NOMO-1 treated with dmso at 0.1 percent for 144 hours (cell line): ENCODE measurements around the gene VGF.
A peak's percentile ranks its signal among the peaks of the same experiment; 100 is the strongest.
"Not testable (repeated sequence)": the region's sequence is repeated elsewhere in the genome, so short reads cannot be mapped to it uniquely, and the experiment has no call there.

Experiments used
- DNase-seq: peaks from one replicate; lab custom pipeline; 2025; ENCODE audit not compliant: unreplicated experiment; lab: John Stamatoyannopoulos, UW

The VGF gene

GRCh38 chr7:101140339-101140699 lies 25.1 kb downstream of the VGF start:
- no peak for DNase-seq

- peak; percentile 91 for DNase-seq
Measured at GRCh38 chr7:101138213-101138870, 27.0 kb downstream of the VGF start.

DNA sequence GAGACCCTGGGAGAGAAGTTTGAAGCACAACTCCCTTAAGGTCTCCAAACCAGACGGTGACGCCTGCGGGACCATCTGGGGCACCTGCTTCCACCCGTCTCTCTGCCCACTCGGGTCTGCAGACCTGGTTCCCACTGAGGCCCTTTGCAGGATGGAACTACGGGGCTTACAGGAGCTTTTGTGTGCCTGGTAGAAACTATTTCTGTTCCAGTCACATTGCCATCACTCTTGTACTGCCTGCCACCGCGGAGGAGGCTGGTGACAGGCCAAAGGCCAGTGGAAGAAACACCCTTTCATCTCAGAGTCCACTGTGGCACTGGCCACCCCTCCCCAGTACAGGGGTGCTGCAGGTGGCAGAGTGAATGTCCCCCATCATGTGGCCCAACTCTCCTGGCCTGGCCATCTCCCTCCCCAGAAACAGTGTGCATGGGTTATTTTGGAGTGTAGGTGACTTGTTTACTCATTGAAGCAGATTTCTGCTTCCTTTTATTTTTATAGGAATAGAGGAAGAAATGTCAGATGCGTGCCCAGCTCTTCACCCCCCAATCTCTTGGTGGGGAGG lies 27.6 kb downstream of the VGF start:
- no peak for DNase-seq

- peak; percentile 58 for DNase-seq
Measured at GRCh38 chr7:101134399-101134980, 30.9 kb downstream of the VGF start.

GRCh38 chr7:101133621-101134398 lies 31.6 kb downstream of the VGF start:
- DNase-seq: no peak

GRCh38 chr7:101132626-101133600 lies 32.5 kb downstream of the VGF start:
- not testable (repeated sequence) for DNase-seq

GRCh38 chr7:101129603-101130117 lies 35.7 kb downstream of the VGF start:
- DNase-seq: no peak

GRCh38 chr7:101128040-101128834 lies 37.1 kb downstream of the VGF start:
- no peak for DNase-seq

DNA sequence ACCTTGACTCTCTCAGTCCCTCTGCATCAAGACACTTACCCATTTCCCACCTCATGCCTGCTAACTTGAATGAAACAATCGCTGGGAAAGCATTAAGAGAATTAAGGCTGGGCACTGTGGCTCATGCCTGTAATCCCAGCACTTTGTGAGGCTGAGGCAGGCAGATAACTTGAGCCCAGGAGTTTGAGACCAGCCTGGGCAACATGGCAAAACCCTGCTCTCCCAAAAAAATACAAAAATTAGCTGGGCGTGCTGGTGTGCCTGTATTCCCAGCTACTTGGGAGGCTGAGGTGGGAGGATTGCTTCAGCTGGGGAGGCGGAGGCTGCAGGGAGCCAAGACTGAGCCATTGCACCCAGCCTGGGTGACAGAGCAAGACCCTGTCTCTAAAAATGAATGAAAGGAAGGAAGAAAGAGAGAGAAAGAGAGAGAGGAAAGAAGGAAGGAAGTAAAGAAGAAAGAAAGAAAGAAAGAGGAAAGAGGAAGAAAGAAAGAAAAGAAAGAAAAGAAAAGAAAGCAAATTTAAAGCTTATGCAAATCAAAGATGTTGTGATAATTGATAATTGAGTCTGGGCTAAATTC lies 37.8 kb downstream of the VGF start:
- no peak for DNase-seq

DNA sequence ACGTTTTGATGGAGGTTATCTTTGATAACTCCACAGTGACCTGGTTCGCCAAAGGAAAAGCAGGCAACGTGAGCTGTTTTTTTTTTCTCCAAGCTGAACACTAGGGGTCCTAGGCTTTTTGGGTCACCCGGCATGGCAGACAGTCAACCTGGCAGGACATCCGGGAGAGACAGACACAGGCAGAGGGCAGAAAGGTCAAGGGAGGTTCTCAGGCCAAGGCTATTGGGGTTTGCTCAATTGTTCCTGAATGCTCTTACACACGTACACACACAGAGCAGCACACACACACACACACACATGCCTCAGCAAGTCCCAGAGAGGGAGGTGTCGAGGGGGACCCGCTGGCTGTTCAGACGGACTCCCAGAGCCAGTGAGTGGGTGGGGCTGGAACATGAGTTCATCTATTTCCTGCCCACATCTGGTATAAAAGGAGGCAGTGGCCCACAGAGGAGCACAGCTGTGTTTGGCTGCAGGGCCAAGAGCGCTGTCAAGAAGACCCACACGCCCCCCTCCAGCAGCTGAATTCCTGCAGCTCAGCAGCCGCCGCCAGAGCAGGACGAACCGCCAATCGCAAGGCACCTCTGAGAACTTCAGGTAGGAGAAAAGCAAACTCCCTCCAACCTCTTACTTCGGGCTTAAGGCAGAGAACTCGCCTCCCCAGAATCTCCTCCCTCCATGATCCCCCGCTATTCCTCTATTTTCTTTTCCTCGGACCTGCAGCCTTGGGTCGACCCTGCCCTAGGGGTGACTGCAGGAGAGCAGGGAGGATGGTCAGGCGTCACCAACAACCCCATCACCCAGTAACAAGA lies 38.5 kb downstream of the VGF start, which contains the start of gene SERPINE1:
Gene SERPINE1 (plus strand): TSS at position 454 of the 809 bp plus-strand sequence. CDS start 1,290 bp downstream, outside the sequence.
- DNase-seq: no peak

DNA sequence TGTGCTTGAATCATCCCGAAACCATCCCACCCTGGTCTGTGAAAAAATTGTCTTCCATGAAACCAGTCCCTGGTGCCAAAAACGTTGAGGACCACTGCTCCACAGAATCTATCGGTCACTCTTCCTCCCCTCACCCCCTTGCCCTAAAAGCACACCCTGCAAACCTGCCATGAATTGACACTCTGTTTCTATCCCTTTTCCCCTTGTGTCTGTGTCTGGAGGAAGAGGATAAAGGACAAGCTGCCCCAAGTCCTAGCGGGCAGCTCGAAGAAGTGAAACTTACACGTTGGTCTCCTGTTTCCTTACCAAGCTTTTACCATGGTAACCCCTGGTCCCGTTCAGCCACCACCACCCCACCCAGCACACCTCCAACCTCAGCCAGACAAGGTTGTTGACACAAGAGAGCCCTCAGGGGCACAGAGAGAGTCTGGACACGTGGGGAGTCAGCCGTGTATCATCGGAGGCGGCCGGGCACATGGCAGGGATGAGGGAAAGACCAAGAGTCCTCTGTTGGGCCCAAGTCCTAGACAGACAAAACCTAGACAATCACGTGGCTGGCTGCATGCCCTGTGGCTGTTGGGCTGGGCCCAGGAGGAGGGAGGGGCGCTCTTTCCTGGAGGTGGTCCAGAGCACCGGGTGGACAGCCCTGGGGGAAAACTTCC lies 39.2 kb downstream of the VGF start:
- no peak for DNase-seq

DNA sequence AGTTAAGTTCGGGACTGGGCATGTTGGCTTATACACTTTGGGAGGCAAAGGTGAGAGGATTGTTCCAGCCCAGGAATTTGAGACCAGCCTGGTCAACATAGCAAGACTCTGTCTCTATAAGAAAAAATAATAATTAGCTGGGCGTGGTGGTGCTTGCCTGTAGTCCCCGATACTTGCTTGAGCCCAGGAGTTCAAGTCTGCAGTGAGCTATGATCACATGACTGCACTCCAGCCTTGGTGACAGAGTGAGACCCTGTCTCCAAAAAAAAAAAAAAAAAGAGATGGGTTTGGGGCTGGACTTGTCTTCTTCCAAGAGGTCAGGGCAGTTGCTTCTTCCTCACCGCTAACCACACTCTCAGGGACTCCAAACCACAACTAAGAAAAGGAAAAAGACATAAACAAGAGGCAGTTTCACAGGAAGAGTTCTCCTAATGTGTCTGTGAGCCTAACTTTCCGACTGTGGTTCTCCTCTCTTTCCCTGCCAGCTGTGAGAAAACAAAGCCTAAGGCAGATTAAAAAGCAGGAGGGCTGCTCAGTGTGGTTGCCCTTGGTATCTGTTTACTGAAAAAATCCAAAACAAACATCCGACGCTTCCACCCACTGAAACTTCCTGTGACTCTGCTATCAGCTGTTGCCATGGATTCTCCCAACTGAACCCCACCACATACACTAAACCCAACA lies 40.9 kb downstream of the VGF start:
- DNase-seq: peak; percentile 34

DNA sequence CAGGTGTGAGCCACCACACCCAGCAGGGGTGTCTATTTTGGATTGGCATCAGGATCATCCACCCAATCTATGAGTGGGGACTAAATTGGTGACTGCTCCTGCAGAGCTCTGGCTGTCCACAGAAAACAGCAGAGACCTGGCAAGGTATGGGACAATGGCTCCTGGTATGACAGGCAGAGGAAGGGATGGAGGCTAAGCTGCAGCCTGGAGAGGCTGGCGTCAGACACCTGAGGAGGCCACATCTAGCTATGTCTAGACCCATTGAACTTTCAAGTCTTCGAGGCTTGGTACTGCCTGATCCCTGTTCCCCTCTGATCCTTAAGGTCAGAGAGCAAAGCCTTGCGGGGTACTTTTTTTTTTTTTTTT lies 41.7 kb downstream of the VGF start:
- DNase-seq: no peak

- no peak for DNase-seq
Measured at GRCh38 chr7:101122933-101123702, 42.3 kb downstream of the VGF start.

GRCh38 chr7:101121991-101122932 lies 43.1 kb downstream of the VGF start:
- peak; percentile 31 for DNase-seq

DNA sequence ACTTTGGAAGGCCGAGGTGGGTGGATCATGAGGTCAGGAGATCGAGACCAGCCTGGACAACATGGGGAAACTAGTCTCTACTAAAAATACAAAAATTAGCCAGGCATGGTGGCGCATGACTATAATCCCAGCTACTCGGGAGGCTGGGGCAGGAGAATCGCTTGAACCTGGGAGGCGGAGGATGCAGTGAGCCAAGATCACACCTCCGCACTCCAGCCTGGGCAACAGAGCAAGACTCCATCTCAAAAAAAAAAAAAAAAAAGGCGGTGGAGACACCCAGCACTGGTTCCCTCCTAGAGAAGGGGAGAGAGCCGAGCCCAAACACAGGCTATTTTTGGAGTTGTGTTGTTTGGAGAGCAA lies 43.8 kb downstream of the VGF start:
- DNase-seq: not testable (repeated sequence)
